A549 (cell line): Measurements from ENCODE around the gene GDAP2. TPM values are rescaled to one million over a fixed set of nuclear protein-coding genes. Genes with fewer than 3 reads are reported as not detected.
A peak's percentile ranks its signal among the peaks of the same experiment; 100 is the strongest.

Source experiments
- ATAC-seq, 2 experiments: fragments of 200-7000 bp in 1 of 2; fragments of >200 bp in 1 of 2; cut with Nextera tagmentation in 1 of 2; cut with Tn5 transposase in 1 of 2; 3 replicates each; pipeline versions ENCODE4 v1.8.0 to v1.9.1; 2018 to 2020; ENCODE audit warnings: mild to moderate bottlenecking in 1 of 2, moderate library complexity in 1 of 2
- CTCF ChIA-PET: fragments of 300-600 bp; sonication (Branson Sonifier 250); formaldehyde crosslinking; extraction: SDS; loops from one replicate; lab custom pipeline; 2021; ENCODE audit warnings: antibody characterized with exemption, inconsistent platforms; lab: Yijun Ruan, JAX
- POLR2A ChIA-PET: fragments of 350-600 bp; formaldehyde crosslinking; extraction: SDS; loops from one replicate; lab custom pipeline; 2021; ENCODE audit warnings: antibody characterized with exemption, inconsistent platforms; lab: Yijun Ruan, JAX
- DNase-seq, 2 experiments: peaks; one replicate each; pipeline versions ENCODE4 v3.0.0 to v3.0.0-alpha.2; 2011 to 2016; ENCODE audit warnings: low read depth in 1 of 2, low spot score in 1 of 2
- FAIRE-seq: peaks from 2 replicates; lab custom pipeline; 2011; peaks lifted over from hg19 to GRCh38; lab: Jason Lieb, UNC
- H3K27ac ChIP-seq, 2 experiments: fragments of >200 bp; sonication (Bioruptor Twin); formaldehyde crosslinking; 3 replicates each; pipeline ENCODE4 v1.5.1; 2016 to 2017
- H3K4me1 ChIP-seq: fragments of >200 bp; sonication (Bioruptor Twin); formaldehyde crosslinking; 3 replicates; pipeline ENCODE4 v1.6.1; 2016
- H3K4me2 ChIP-seq: fragments of >200 bp; sonication (Bioruptor Twin); formaldehyde crosslinking; 3 replicates; pipeline ENCODE4 v1.6.1; 2016
- H3K4me3 ChIP-seq: fragments of >200 bp; sonication (Bioruptor Twin); formaldehyde crosslinking; 3 replicates; pipeline ENCODE4 v1.5.1; 2016
- H3K9me3 ChIP-seq: fragments of >200 bp; sonication (Bioruptor Twin); formaldehyde crosslinking; 3 replicates; pipeline ENCODE4 v1.6.1; 2016
- BHLHE40 ChIP-seq: IDR thresholded peaks from 2 replicates; pipeline ENCODE4 v1.6.1; 2012; ENCODE audit warnings: low read depth, low read length, inconsistent platforms
- CTCF ChIP-seq: fragments of >200 bp; sonication (Bioruptor Twin); formaldehyde crosslinking; IDR thresholded peaks from 3 replicates; pipeline ENCODE4 v1.5.1; 2016
- E2F6 ChIP-seq: IDR thresholded peaks from 2 replicates; pipeline ENCODE4 v1.6.1; 2012; ENCODE audit warnings: low read depth, borderline replicate concordance
- EHMT2 ChIP-seq: fragments of 200-600 bp; sonication (generic); IDR thresholded peaks from 2 replicates; pipeline ENCODE4 v1.6.1; 2016; ENCODE audit warnings: antibody characterized with exemption, low read depth, mild to moderate bottlenecking, moderate library complexity
- FOXS1 ChIP-seq: fragments of 250-450 bp; sonication (Bioruptor Pico); IDR thresholded peaks from 2 replicates; pipeline ENCODE4 v1.5.0; 2020; ENCODE audit warnings: mild to moderate bottlenecking, moderate library complexity
- JUNB ChIP-seq: fragments of >200 bp; sonication (Bioruptor Twin); formaldehyde crosslinking; IDR thresholded peaks from 2 replicates; pipeline ENCODE4 v1.6.1; 2016
- MAZ ChIP-seq: fragments of 150-350 bp; IDR thresholded peaks from 2 replicates; pipeline ENCODE4 v1.6.1; 2014; ENCODE audit warnings: antibody characterized with exemption, low read depth, low read length, borderline replicate concordance
- POLR2AphosphoS2 ChIP-seq: conservative IDR thresholded peaks from 2 replicates; pipeline ENCODE4 v1.6.1; 2012; ENCODE audit warnings: low read length, improper control_type of control experiment, inconsistent platforms
- RAD21 ChIP-seq, 2 experiments: fragments of >200 bp in 1 of 2; sonication (Bioruptor Twin) in 1 of 2; formaldehyde crosslinking in 1 of 2; IDR thresholded peaks in 1 of 2; conservative IDR thresholded peaks in 1 of 2; 2 replicates in 1 of 2; 3 replicates in 1 of 2; pipeline ENCODE4 v1.6.1; 2012 to 2018; ENCODE audit warnings: inconsistent platforms in 1 of 2
- RCOR1 ChIP-seq: fragments of 150-350 bp; IDR thresholded peaks from 2 replicates; pipeline ENCODE4 v1.6.1; 2014; ENCODE audit warnings: antibody characterized with exemption, low read length, low read depth
- REST ChIP-seq: fragments of 200-600 bp; sonication (generic); IDR thresholded peaks from 2 replicates; pipeline ENCODE4 v1.6.1; 2016; ENCODE audit warnings: antibody characterized with exemption, mild to moderate bottlenecking, moderate library complexity
- RFX5 ChIP-seq: fragments of 450-650 bp; IDR thresholded peaks from 2 replicates; pipeline ENCODE4 v1.7.1; 2014; ENCODE audit warnings: antibody characterized with exemption, mild to moderate bottlenecking, moderate library complexity
- SMC3 ChIP-seq: fragments of >200 bp; sonication (Bioruptor Twin); formaldehyde crosslinking; IDR thresholded peaks from 3 replicates; pipeline ENCODE4 v1.6.1; 2018; ENCODE audit warnings: inconsistent platforms
- TFCP2L1 ChIP-seq: fragments of 250-450 bp; sonication (Bioruptor Pico); IDR thresholded peaks from 2 replicates; pipeline ENCODE4 v1.5.0; 2021; ENCODE audit warnings: mild to moderate bottlenecking
- TP53 ChIP-seq: fragments of 250-450 bp; sonication (Bioruptor Pico); IDR thresholded peaks from 2 replicates; pipeline ENCODE4 v1.5.0; 2021; ENCODE audit warnings: mild to moderate bottlenecking, moderate library complexity
- USF2 ChIP-seq: fragments of 450-650 bp; IDR thresholded peaks from 2 replicates; pipeline ENCODE4 v1.6.1; 2014; ENCODE audit warnings: antibody characterized with exemption
- ZSCAN20 ChIP-seq: fragments of 250-450 bp; sonication (Bioruptor Pico); IDR thresholded peaks from 2 replicates; pipeline ENCODE4 v1.8.0; 2022; ENCODE audit warnings: mild to moderate bottlenecking, moderate library complexity
- WGBS: methylation state at CpG from one replicate; pipeline ENCODE4 v1.1.6; 2017; ENCODE audit errors: missing lambda C conversion rate; 5-methylcytosine and 5-hydroxymethylcytosine counted together
- polyA plus RNA-seq, 4 experiments: library from polyadenylated mRNA; depleted of rRNA in 3 of 4; stranded (reverse); fragments of >200 nt; fragmentation: RNase III in 1 of 4; extraction: RNeasy Plus Mini Kit Qiagen cat#74134 plus additional on column Dnase treatment in 1 of 4; gene quantifications; 2 replicates in 3 of 4; 3 replicates in 1 of 4; pipeline ENCODE4 v1.2.3, GENCODE V29; 2011 to 2017
- TF ChIP-seq, protein P1 (sequence below): fragments of 250-450 bp; sonication (Bioruptor Pico); IDR thresholded peaks from 2 replicates; pipeline ENCODE4 v1.5.0; 2021; ENCODE audit warnings: mild to moderate bottlenecking, moderate library complexity, borderline replicate concordance

Gene GDAP2
- polyA plus RNA-seq, 2 of the 4 experiments (the other 2 are of a cell fraction) = 6.7 to 21.2 TPM

DNA sequence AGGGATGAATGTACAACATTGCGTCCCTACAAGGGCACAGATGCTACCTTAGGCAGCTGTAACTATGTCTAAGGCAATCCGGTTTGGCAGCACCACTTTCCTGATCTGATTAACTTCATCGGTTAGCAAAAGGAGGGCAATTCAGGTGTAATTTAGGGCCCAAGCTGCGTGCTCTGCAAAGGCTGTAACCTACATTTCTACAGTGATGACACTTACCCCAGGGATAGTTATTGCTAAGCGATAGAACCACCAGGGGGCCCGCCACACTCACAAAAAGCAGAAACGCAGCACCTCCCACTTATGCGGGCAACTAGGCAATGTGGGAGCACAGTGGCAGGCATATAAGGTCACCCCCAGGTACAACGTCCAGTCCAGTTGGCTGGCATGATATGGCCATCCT, 113.5 kb downstream of the GDAP2 start:
- Histone ChIP-seq H3K4me3 (no peak overlapping the region), H3K4me2 (no peak overlapping the region), H3K4me1 (peaks cover under 1% of the 10 kb centered on the region; the same call in 2 of the 3 replicates), H3K27ac (no peak overlapping the region), H3K9me3 (no peaks in the 10 kb centered on the region)
- DNase-seq = no peak
- WGBS = 62% methylated on average over 8 of the region's 9 CpGs
- ChIA-PET POLR2A (no interaction called here), CTCF (interaction anchor here (1.0 to 2.1 kb wide), 3 partner anchors 39 to 79 kb away, joined by 3 to 6 read pairs (median 3); no protein-coding TSS in a partner anchor)
- FAIRE-seq = no peak
- ATAC-seq = peak; percentile 75 to 82; a peak in 4 of 6 replicates
- TF ChIP-seq FOXS1 (CRISPR knock-in tag) (no peak), RAD21 (conservative IDR thresholded peaks at IDR 0.05 in 1 of 2, IDR thresholded peaks at IDR 0.05 in 1 of 2) (peak; percentile 41 to 62; a peak in 4 of 5 replicates), CTCF (peak; percentile 20; the same call in 1 of the 3 replicates), SMC3 (peak; percentile 42; the same call in 2 of the 3 replicates)

DNA sequence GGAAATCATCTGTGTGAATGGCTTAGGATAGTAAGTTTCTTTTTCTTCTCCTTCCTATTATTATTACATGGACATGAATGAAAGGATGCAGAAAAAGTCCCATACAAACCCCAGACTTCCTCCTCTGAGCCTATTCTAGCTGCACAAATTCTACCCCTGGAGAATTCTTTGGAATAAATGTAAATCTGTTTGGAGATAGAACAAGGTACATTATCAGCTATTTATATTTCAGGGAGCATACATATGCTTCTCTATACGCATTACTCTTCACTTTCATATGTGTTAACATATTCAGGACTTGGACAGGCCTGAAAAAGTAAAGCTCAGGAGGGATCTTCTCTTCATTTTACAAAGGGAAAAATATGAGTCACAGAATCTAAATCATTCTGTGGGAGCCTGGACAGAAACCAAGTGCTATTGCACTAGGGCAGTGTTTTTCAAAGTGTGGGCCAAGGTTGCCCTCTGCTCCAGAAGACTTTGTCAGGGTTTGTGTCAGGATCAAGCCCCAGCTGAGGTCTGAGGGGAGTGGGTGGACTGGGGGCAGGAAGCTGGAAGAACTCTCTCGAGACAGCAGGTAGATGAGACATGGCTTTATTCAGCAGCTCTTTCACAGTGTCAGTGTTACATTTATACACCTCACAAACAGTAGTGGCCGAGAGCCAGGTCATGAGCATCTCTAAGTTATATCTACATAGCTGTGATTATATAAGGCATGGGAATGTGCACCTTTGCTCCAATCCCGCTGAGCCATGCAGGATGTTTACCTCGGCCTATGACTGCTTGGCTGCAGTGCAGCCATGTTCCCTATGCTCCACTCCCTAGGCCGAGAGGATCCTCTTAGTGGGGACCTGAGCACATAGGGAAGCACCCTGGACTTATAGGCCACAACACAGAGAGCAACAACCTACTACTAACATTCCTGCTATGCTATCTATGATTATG, 114.3 kb downstream of the GDAP2 start:
- ATAC-seq (no peak), FAIRE-seq (no peak), DNase-seq (no peak)
- TF ChIP-seq TFCP2L1 (CRISPR knock-in tag) = no peak
- TF ChIP-seq REST = no peak
- no peak for TF ChIP-seq TP53
- TF ChIP-seq ZSCAN20 (CRISPR knock-in tag) = no peak
- no peak for TF ChIP-seq MAZ
- TF ChIP-seq, protein P1, sequence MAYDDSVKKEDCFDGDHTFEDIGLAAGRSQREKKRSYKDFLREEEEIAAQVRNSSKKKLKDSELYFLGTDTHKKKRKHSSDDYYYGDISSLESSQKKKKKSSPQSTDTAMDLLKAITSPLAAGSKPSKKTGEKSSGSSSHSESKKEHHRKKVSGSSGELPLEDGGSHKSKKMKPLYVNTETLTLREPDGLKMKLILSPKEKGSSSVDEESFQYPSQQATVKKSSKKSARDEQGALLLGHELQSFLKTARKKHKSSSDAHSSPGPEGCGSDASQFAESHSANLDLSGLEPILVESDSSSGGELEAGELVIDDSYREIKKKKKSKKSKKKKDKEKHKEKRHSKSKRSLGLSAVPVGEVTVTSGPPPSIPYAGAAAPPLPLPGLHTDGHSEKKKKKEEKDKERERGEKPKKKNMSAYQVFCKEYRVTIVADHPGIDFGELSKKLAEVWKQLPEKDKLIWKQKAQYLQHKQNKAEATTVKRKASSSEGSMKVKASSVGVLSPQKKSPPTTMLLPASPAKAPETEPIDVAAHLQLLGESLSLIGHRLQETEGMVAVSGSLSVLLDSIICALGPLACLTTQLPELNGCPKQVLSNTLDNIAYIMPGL = no peak
- no peak for TF ChIP-seq FOXS1 (CRISPR knock-in tag)
- TF ChIP-seq E2F6 = no peak
- TF ChIP-seq USF2 = no peak
- TF ChIP-seq JUNB = no peak
- no peak for TF ChIP-seq RCOR1
- no peak for TF ChIP-seq RFX5
- no peak for TF ChIP-seq POLR2AphosphoS2
- TF ChIP-seq BHLHE40 = no peak
- TF ChIP-seq EHMT2 = no peak
- no peak for TF ChIP-seq SMC3
- no peak overlapping the region for H3K27ac ChIP-seq
- H3K4me3 ChIP-seq = no peak overlapping the region
- no peaks in the 10 kb centered on the region for H3K9me3 ChIP-seq
- ChIA-PET POLR2A (no interaction called here), CTCF (interaction anchor here (1.0 to 2.1 kb wide), 3 partner anchors 40 to 80 kb away, joined by 3 to 6 read pairs (median 3); no protein-coding TSS in a partner anchor)
- WGBS = 69% methylated on average over 6 of the region's 6 CpGs
- H3K4me2 ChIP-seq = no peak overlapping the region
- no peaks in the 10 kb centered on the region for H3K4me1 ChIP-seq
